Measurements from ENCODE around the gene PTPN7.

The PTPN7 gene

DNA sequence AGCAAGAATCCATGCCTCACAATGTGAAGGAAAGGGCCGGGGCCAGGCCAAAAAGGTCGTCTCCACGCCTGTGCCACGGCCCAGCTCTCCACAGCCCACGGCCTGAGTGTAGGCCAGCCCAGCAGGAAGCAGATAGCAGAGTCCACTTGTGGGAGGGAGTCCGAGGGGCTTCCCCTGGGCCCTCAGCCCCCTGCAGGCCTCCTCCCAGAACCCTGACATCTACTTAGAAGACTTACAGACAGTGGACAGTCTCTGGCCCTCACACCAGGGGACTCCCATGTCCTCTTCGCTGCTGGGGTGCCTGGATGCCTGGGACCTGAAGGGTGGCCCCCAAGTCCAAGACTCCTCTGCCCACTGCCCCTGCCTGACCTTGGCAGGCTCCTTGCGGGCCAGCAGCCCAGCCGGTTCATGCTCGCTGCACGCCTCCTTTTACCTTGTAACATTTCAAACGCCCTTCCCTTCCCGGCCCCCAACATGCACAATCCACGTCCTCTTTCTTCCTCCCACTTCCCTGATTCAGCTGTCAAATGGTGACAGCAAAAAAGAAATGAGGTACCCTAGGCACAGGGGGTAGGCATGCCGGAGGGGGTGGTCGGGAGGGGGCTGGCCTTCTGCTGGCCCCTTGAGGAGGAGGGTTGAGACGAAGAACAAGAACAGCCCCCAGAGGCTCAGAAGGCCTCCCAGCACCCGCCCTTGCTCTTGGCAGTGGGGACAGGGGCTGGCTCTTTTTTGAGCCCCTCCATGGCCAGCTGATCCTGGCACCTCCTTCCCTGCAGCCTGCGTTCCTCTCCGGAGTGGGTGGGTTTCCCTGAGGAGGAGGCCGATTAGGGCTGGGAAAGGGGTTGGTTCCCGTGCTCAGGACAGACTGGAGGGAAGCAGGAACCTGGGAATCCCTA is 997 bp upstream of the PTPN7 start:
- peak overlapping the region; percentile 80 for H3K4me3 ChIP-seq (ENCODE audit: low read depth, low read length)
- TF ChIP-seq MYC (IDR thresholded peaks at IDR 0.05; ENCODE audit: low read depth, low read length) (no peak), POLR2A (IDR thresholded peaks at IDR 0.05; ENCODE audit: extremely low read depth, insufficient read length) (no peak)
- TF ChIP-seq, protein P1, sequence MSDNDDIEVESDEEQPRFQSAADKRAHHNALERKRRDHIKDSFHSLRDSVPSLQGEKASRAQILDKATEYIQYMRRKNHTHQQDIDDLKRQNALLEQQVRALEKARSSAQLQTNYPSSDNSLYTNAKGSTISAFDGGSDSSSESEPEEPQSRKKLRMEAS (IDR thresholded peaks at IDR 0.05; ENCODE audit: low read depth, low read length) = no peak
- TF ChIP-seq, protein P2, sequence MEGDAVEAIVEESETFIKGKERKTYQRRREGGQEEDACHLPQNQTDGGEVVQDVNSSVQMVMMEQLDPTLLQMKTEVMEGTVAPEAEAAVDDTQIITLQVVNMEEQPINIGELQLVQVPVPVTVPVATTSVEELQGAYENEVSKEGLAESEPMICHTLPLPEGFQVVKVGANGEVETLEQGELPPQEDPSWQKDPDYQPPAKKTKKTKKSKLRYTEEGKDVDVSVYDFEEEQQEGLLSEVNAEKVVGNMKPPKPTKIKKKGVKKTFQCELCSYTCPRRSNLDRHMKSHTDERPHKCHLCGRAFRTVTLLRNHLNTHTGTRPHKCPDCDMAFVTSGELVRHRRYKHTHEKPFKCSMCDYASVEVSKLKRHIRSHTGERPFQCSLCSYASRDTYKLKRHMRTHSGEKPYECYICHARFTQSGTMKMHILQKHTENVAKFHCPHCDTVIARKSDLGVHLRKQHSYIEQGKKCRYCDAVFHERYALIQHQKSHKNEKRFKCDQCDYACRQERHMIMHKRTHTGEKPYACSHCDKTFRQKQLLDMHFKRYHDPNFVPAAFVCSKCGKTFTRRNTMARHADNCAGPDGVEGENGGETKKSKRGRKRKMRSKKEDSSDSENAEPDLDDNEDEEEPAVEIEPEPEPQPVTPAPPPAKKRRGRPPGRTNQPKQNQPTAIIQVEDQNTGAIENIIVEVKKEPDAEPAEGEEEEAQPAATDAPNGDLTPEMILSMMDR (IDR thresholded peaks at IDR 0.05; ENCODE audit: low read depth, low read length) = no peak
- peak; percentile 60 for DNase-seq (ENCODE audit: low read depth)

DNA sequence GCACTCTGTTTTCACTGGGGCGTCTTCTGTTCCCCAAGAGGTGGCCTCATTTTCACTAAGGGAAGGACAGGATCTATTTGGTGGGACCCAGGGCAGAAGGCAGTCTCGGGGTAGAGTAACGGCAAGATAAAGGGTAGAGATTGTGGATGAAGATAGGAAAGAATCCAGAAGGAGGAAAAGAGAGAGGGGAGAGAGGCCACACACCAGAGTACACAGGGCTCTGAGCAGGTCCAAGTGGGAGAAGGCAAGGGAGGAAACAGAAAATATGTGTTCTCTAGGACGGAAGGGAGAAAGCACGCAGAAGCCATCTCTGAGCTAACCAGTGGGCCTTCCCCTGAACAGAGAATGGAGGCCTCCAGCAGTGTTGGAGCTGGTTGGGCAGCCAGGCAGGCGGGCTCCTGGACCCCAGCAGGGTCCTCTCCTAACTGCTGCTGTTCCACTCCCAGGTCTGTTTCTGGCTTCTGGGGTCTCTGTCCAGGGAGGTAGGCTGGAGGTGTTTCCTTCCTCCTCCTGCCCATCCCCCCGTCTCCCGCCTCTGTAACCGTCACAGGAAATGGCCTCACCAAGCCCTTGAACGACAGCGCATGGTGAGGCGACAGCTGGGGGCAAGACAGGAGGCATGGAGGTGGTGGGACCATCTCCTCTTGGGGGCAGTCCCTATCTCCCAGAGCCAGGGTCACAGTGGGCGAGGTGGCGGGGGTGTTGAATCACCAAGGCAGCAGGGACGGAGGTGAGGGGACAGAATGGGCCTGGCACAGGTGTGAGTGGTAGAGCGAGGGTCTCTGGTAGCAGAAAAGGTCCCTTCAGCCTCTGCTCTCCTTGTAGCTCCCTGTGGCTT is 649 bp downstream of the PTPN7 start:
- H3K4me3 ChIP-seq (ENCODE audit: low read depth, low read length) = peak overlapping the region; percentile 80
- TF ChIP-seq POLR2A (IDR thresholded peaks at IDR 0.05; ENCODE audit: extremely low read depth, insufficient read length) (peak; percentile 48), MYC (IDR thresholded peaks at IDR 0.05; ENCODE audit: low read depth, low read length) (peak; percentile 87)
- TF ChIP-seq, protein P1 (IDR thresholded peaks at IDR 0.05; ENCODE audit: low read depth, low read length) = peak; percentile 61; the same call in 1 of the 2 replicates
- TF ChIP-seq, protein P2 (IDR thresholded peaks at IDR 0.05; ENCODE audit: low read depth, low read length) = no peak
- DNase-seq (ENCODE audit: low read depth) = peak; percentile 85

DNA sequence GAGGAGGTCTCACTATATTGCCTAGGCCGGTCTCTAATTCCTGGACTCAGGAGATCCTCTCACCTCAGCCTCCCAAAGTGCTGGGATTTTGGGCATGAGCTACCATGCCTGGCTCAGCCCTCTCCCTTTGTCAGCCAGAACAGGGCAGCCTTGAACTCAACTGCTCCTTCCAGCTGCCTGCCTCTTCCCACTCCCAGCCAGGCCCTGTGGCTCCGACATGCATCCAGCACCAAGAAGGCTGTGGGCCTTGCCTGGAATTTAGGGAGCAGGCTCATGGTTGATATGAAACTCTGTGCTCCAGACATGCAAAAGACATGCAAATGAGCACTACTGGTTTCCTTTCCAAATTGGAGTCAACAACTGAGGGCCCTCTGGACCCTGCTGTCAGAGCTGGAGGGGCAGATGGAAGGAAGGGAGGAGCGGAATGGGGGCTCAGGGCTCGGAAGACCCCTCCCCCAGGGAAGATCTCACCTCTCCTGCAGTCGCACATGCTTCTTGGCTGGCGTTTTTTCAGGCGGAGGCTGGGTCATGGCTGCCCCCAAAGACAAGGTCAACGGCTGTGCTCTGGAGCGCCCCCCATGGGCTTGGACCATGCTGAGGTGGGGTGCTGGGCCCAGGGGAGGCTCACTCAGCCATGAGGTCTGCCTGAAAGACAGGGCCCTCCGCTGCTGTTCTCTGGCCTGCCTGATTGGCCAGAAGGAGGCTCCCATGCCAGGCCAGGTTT is 1.4 kb downstream of the PTPN7 start:
- peak; percentile 79 for TF ChIP-seq MYC (IDR thresholded peaks at IDR 0.05; ENCODE audit: low read depth, low read length)
- no peak for TF ChIP-seq POLR2A (IDR thresholded peaks at IDR 0.05; ENCODE audit: extremely low read depth, insufficient read length)
- TF ChIP-seq, protein P2 (IDR thresholded peaks at IDR 0.05; ENCODE audit: low read depth, low read length) = peak; percentile 59
- TF ChIP-seq, protein P1 (IDR thresholded peaks at IDR 0.05; ENCODE audit: low read depth, low read length) = peak; percentile 80
- peak; percentile 78 for DNase-seq (ENCODE audit: low read depth)
- H3K4me3 ChIP-seq (ENCODE audit: low read depth, low read length) = peak overlapping the region; percentile 80

DNA sequence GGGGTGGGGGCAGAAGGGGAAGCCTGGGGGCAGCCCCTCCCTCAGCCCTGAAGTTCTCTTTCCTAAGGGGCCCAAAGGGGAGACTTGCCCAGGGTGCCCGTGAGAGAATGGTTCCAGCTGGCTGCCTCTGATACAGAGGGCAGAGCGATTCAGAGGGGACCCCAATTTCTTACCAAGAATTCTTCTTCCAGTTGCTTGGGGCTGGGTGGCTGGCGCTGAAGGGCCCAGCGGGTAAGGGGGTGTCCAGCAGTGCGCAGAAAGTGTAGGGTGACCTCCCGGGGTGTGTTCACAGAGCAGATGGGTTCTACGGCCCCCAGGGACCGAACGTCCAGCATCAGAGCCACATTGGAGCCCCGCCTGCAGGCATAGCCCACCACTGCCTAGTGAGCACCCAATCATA is 2.5 kb downstream of the PTPN7 start:
- H3K4me3 ChIP-seq (ENCODE audit: low read depth, low read length) = peak overlapping the region; percentile 80
- TF ChIP-seq, protein P2 (IDR thresholded peaks at IDR 0.05; ENCODE audit: low read depth, low read length) = no peak
- TF ChIP-seq MYC (IDR thresholded peaks at IDR 0.05; ENCODE audit: low read depth, low read length) = no peak
- TF ChIP-seq, protein P1 (IDR thresholded peaks at IDR 0.05; ENCODE audit: low read depth, low read length) = no peak
- no peak for TF ChIP-seq POLR2A (IDR thresholded peaks at IDR 0.05; ENCODE audit: extremely low read depth, insufficient read length)
- DNase-seq (ENCODE audit: low read depth) = no peak

DNA sequence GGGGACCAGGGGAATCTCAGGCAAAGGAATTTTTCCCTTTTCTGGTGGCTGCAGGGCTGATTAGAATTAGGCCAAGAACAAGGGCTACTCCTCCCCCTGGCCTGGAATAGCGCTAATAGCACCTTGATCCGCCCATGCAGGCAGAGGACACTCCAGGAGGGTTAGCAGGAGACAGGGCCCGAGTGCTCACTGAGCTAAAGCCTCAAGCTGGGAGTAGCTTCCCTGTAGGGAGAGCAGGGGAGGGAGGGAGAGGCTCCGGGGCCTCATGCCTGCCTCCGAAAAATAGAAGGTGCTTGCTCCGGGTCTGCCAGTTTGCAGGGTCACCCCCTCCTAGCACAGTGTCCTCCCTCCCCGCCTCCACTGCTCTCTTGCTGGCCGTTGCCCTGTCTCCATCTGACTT is 3.8 kb downstream of the PTPN7 start:
- no peak for DNase-seq (ENCODE audit: low read depth)
- no peak for TF ChIP-seq MYC (IDR thresholded peaks at IDR 0.05; ENCODE audit: low read depth, low read length)
- TF ChIP-seq, protein P2 (IDR thresholded peaks at IDR 0.05; ENCODE audit: low read depth, low read length) = no peak
- H3K4me3 ChIP-seq (ENCODE audit: low read depth, low read length) = peak overlapping the region; percentile 21
